ENCODE data around the gene SVIL.
"Not testable (repeated sequence)": the region's sequence is repeated elsewhere in the genome, so short reads cannot be mapped to it uniquely, and the experiment has no call there.

The SVIL gene

GRCh38 chr10:29575098-29575455 is 59.7 kb downstream of the SVIL start:
- DNase-seq (ENCODE audit: low read depth in 2 of 2): no peak

- not testable (repeated sequence) for DNase-seq (ENCODE audit: low read depth in 2 of 2)
Measured at GRCh38 chr10:29574212-29575097, 60.3 kb downstream of the SVIL start.

- DNase-seq (ENCODE audit: low read depth in 2 of 2): not testable (repeated sequence)
Measured at GRCh38 chr10:29570248-29570647, 64.5 kb downstream of the SVIL start.

GRCh38 chr10:29569795-29570194 is 65.0 kb downstream of the SVIL start:
- no peak for DNase-seq (ENCODE audit: low read depth in 2 of 2)

GRCh38 chr10:29567003-29567402 is 67.8 kb downstream of the SVIL start:
- DNase-seq (ENCODE audit: low read depth in 2 of 2): no peak

GRCh38 chr10:29566209-29566608 is 68.6 kb downstream of the SVIL start:
- DNase-seq (ENCODE audit: low read depth in 2 of 2): not testable (repeated sequence)

GRCh38 chr10:29563420-29564035 is 71.2 kb downstream of the SVIL start:
- DNase-seq (ENCODE audit: low read depth in 2 of 2): no peak

GRCh38 chr10:29563006-29563405 is 71.8 kb downstream of the SVIL start:
- not testable (repeated sequence) for DNase-seq (ENCODE audit: low read depth in 2 of 2)

- DNase-seq (ENCODE audit: low read depth in 2 of 2): no peak
Measured at GRCh38 chr10:29559996-29560395, 74.8 kb downstream of the SVIL start.

GRCh38 chr10:29557665-29558064 is 77.1 kb downstream of the SVIL start:
- no peak for DNase-seq (ENCODE audit: low read depth in 2 of 2)

GRCh38 chr10:29555746-29556481 is 78.9 kb downstream of the SVIL start:
- DNase-seq (ENCODE audit: low read depth in 2 of 2): no peak

GRCh38 chr10:29555091-29555745 is 79.6 kb downstream of the SVIL start:
- no peak for DNase-seq (ENCODE audit: low read depth in 2 of 2)

- DNase-seq (ENCODE audit: low read depth in 2 of 2): no peak
Measured at GRCh38 chr10:29554660-29555059, 80.1 kb downstream of the SVIL start.

- no peak for DNase-seq (ENCODE audit: low read depth in 2 of 2)
Measured at GRCh38 chr10:29553544-29554250, 81.1 kb downstream of the SVIL start.

GRCh38 chr10:29553116-29553515 is 81.7 kb downstream of the SVIL start:
- DNase-seq (ENCODE audit: low read depth in 2 of 2): not testable (repeated sequence)

- DNase-seq (ENCODE audit: low read depth in 2 of 2): not testable (repeated sequence)
Measured at GRCh38 chr10:29549493-29549892, 85.3 kb downstream of the SVIL start.

GRCh38 chr10:29546773-29547313 is 87.9 kb downstream of the SVIL start:
- DNase-seq (ENCODE audit: low read depth in 2 of 2): no peak

GRCh38 chr10:29545122-29545521 is 89.6 kb downstream of the SVIL start:
- no peak for DNase-seq (ENCODE audit: low read depth in 2 of 2)

- DNase-seq (ENCODE audit: low read depth in 2 of 2): no peak
Measured at GRCh38 chr10:29543715-29544114, 91.1 kb downstream of the SVIL start.

- no peak for DNase-seq (ENCODE audit: low read depth in 2 of 2)
Measured at GRCh38 chr10:29542723-29543122, 92.0 kb downstream of the SVIL start.
